Esophagus squamous epithelium (tissue), 4 donors: ENCODE measurements around the gene FTH1.

Source experiments
- POLR2A ChIP-seq, 4 donors: fragments of 450-650 bp; IDR thresholded peaks; one replicate each; pipeline ENCODE4 v1.6.1; 2017; ENCODE audit warnings: antibody characterized with exemption in 4 of 4, mild to moderate bottlenecking in 4 of 4, moderate library complexity in 3 of 4
- TF ChIP-seq, protein P1 (sequence below), 6 experiments: fragments of 450-650 bp in 4 of 6; fragments of 200-600 bp in 2 of 6; sonication (generic) in 2 of 6; IDR thresholded peaks; one replicate each; pipeline ENCODE4 v1.5.1; 2016 to 2019; ENCODE audit warnings: antibody characterized with exemption in 6 of 6, mild to moderate bottlenecking in 4 of 6, moderate library complexity in 4 of 6

GRCh38 chr11:62011881-62012280 is 44.4 kb upstream of the FTH1 start:
- TF ChIP-seq, protein P1, sequence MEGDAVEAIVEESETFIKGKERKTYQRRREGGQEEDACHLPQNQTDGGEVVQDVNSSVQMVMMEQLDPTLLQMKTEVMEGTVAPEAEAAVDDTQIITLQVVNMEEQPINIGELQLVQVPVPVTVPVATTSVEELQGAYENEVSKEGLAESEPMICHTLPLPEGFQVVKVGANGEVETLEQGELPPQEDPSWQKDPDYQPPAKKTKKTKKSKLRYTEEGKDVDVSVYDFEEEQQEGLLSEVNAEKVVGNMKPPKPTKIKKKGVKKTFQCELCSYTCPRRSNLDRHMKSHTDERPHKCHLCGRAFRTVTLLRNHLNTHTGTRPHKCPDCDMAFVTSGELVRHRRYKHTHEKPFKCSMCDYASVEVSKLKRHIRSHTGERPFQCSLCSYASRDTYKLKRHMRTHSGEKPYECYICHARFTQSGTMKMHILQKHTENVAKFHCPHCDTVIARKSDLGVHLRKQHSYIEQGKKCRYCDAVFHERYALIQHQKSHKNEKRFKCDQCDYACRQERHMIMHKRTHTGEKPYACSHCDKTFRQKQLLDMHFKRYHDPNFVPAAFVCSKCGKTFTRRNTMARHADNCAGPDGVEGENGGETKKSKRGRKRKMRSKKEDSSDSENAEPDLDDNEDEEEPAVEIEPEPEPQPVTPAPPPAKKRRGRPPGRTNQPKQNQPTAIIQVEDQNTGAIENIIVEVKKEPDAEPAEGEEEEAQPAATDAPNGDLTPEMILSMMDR (IDR thresholded peaks at IDR 0.05), result no peak
- TF ChIP-seq POLR2A (IDR thresholded peaks at IDR 0.05), result no peak
